B cell (primary cell): ENCODE measurements around the gene DNASE1L2. TPM values are rescaled to one million over a fixed set of nuclear protein-coding genes. Genes with fewer than 3 reads are reported as not detected.

Source experiments
- ATAC-seq: fragments of 200-7000 bp; cut with Tn5 transposase; one replicate; pipeline ENCODE4 v1.10.0; 2021; ENCODE audit warnings: low read depth, mild to moderate bottlenecking, moderate number of reproducible peaks, moderate library complexity
- CTCF ChIA-PET: fragments of 350-600 bp; sonication (Branson Sonifier 250); formaldehyde crosslinking; loops from one replicate; lab custom pipeline; 2021; ENCODE audit warnings: antibody characterized with exemption, inconsistent platforms; lab: Charles Lee
- POLR2A ChIA-PET: fragments of 350-600 bp; sonication (Branson Sonifier 250); formaldehyde crosslinking; loops from one replicate; lab custom pipeline; 2021; ENCODE audit warnings: antibody characterized with exemption; lab: Charles Lee
- DNase-seq: peaks from one replicate; pipeline ENCODE4 v3.0.0; 2013
- H2AFZ ChIP-seq: 2 replicates; pipeline ENCODE4 v1.6.1; 2012; ENCODE audit warnings: mild to moderate bottlenecking, low read depth, low read length; ENCODE audit not compliant: insufficient read depth, poor library complexity, severe bottlenecking
- H3K27ac ChIP-seq, 2 donors: 1 replicate in 1 of 2; 2 replicates in 1 of 2; pipeline ENCODE4 v1.5.1; 2012 to 2013; ENCODE audit warnings: low read length in 2 of 2, mild to moderate bottlenecking in 2 of 2, moderate library complexity in 1 of 2
- H3K27me3 ChIP-seq, 4 experiments: fragments of 200-600 bp in 1 of 4; sonication (generic) in 1 of 4; replicated peaks in 1 of 4; 1 replicate in 2 of 4; 2 replicates in 2 of 4; pipeline versions ENCODE4 v1.6.1 to v1.7.0; 2013 to 2016; ENCODE audit warnings: low read length in 3 of 4, mild to moderate bottlenecking in 2 of 4, mixed read lengths in 1 of 4, moderate library complexity in 1 of 4; ENCODE audit not compliant: insufficient read depth in 4 of 4, control insufficient read depth in 3 of 4; ENCODE audit errors: control extremely low read depth in 1 of 4
- H3K36me3 ChIP-seq, 2 experiments: replicated peaks in 1 of 2; 1 replicate in 1 of 2; 2 replicates in 1 of 2; pipeline versions ENCODE4 v1.6.1 to v1.7.1; 2013; ENCODE audit warnings: low read length in 1 of 2; ENCODE audit not compliant: insufficient read depth in 2 of 2, control insufficient read depth in 1 of 2; ENCODE audit errors: control extremely low read depth in 1 of 2, extremely low read depth in 1 of 2
- H3K4me1 ChIP-seq, 2 donors: fragments of 200-600 bp in 1 of 2; sonication (generic) in 1 of 2; 1 replicate in 1 of 2; 2 replicates in 1 of 2; pipeline versions ENCODE4 v1.5.1 to v1.6.1; 2013 to 2017; ENCODE audit warnings: low read length in 2 of 2; ENCODE audit not compliant: control insufficient read depth in 2 of 2, insufficient read depth in 2 of 2
- H3K4me2 ChIP-seq: replicated peaks from 2 replicates; pipeline ENCODE3; 2012; ENCODE audit warnings: mild to moderate bottlenecking, low read depth, low read length; ENCODE audit not compliant: poor library complexity, severe bottlenecking
- H3K4me3 ChIP-seq, 5 experiments: fragments of 200-600 bp in 1 of 5; sonication (generic) in 1 of 5; 1 replicate in 3 of 5; 2 replicates in 2 of 5; pipeline versions ENCODE4 v1.5.1 to v1.7.0; 2011 to 2016; ENCODE audit warnings: low read length in 4 of 5, mild to moderate bottlenecking in 4 of 5, low read depth in 2 of 5, control low read depth in 1 of 5, moderate library complexity in 1 of 5; ENCODE audit not compliant: insufficient read depth in 1 of 5; ENCODE audit errors: control extremely low read depth in 1 of 5, extremely low read depth in 1 of 5
- H3K79me2 ChIP-seq: fragments of 200-600 bp; sonication (generic); one replicate; pipeline ENCODE4 v1.6.0; 2016; ENCODE audit warnings: low read length; ENCODE audit not compliant: control insufficient read depth, insufficient read depth
- H3K9ac ChIP-seq: fragments of 200-600 bp; sonication (generic); 2 replicates; pipeline ENCODE4 v1.6.1; 2017; ENCODE audit warnings: mild to moderate bottlenecking, low read length, moderate library complexity
- H3K9me3 ChIP-seq, 3 donors: one replicate each; pipeline versions ENCODE4 v1.6.1 to v1.7.1; 2013; ENCODE audit warnings: low read length in 2 of 3; ENCODE audit not compliant: control insufficient read depth in 2 of 3, insufficient read depth in 1 of 3; ENCODE audit errors: control extremely low read depth in 1 of 3
- H4K20me1 ChIP-seq: 2 replicates; pipeline ENCODE4 v1.6.0; 2012; ENCODE audit warnings: mild to moderate bottlenecking, low read length; ENCODE audit not compliant: insufficient read depth, control insufficient read depth, poor library complexity, severe bottlenecking
- H3K27ac Mint-ChIP-seq: one replicate; pipeline ENCODE4 v1.8.0; 2021; ENCODE audit warnings: mixed read lengths
- H3K27me3 Mint-ChIP-seq: one replicate; pipeline ENCODE4 v1.8.0; 2021; ENCODE audit warnings: mixed read lengths
- H3K4me1 Mint-ChIP-seq: one replicate; pipeline ENCODE4 v1.8.0; 2021; ENCODE audit warnings: mixed read lengths
- H3K4me3 Mint-ChIP-seq: one replicate; pipeline ENCODE4 v1.8.0; 2021; ENCODE audit warnings: mixed read lengths
- H3K9me3 Mint-ChIP-seq: one replicate; pipeline ENCODE4 v1.8.0; 2022; ENCODE audit warnings: mixed read lengths; ENCODE audit not compliant: insufficient read depth
- CTCF ChIP-seq: fragments of 200-600 bp; IDR thresholded peaks from one replicate; pipeline ENCODE4 v1.8.0; 2022; ENCODE audit warnings: antibody characterized with exemption, mild to moderate bottlenecking
- EZH2 ChIP-seq: IDR thresholded peaks from 2 replicates; pipeline ENCODE4 v1.6.1; 2012; ENCODE audit warnings: borderline replicate concordance, low read depth, mild to moderate bottlenecking, moderate library complexity, low read length; ENCODE audit not compliant: insufficient read depth, poor library complexity, severe bottlenecking
- WGBS: methylation state at CpG from one replicate; pipeline ENCODE4 v1.1.5; 2013; ENCODE audit warnings: missing lambda C conversion rate; ENCODE audit not compliant: insufficient coverage; 5-methylcytosine and 5-hydroxymethylcytosine counted together
- intact Hi-C: fragments of 100-400 bp; cut with micrococcal nuclease; formaldehyde crosslinking; loops from one replicate; pipeline ENCODE4 v1.10.0; 2022
- polyA plus RNA-seq: library from polyadenylated mRNA; depleted of rRNA; stranded (reverse); fragments of >200 nt; gene quantifications from 2 replicates; pipeline ENCODE4 v1.2.3, GENCODE V29; 2012
- total RNA-seq, 2 donors: library from RNA; stranded (reverse); fragments of 120-200 nt in 1 of 2; gene quantifications; 1 replicate in 1 of 2; 2 replicates in 1 of 2; pipeline versions ENCODE4 v1.2.3 to v1.2.4, GENCODE V29; 2013 to 2022

Gene DNASE1L2
- total and polyA plus RNA-seq, 2 donors (not counting 1 experiment from before 2014, with no cell fraction given) = 1.1 to 1.6 TPM

DNA sequence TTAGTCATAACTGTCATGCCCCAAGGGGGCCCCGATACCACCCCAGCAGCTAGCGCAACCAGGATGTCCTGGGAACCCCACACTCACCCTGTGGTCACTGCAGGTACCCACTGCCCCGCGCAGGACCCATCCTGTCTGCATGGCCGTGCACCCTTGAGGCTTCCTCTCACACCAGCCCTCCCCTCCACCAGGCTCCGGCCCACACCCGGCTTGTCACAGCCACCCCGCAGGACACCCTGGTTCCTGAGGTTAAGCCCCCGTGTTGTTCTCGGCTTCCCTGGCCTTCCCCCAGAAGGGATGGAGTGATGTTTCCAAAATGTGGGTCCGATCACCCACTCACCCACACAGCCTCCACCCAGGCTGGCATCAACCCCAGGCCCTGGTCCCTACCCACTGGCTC, 7.5 kb downstream of the DNASE1L2 start:
- intact Hi-C loops = no loop called here
- no peaks in the 10 kb centered on the region for H3K4me1 ChIP-seq
- POLR2A ChIA-PET = no interaction called here
- H3K9me3 ChIP-seq = no peaks in the 10 kb centered on the region
- H3K79me2 ChIP-seq = peaks cover 12% of the 10 kb centered on the region
- WGBS = 93% methylated on average over 7 of the region's 11 CpGs
- no peak overlapping the region for H3K4me2 ChIP-seq
- no peak overlapping the region for H3K9ac ChIP-seq
- no peak overlapping the region for H3K27ac ChIP-seq
- H3K4me3 ChIP-seq = no peak overlapping the region
- H2AFZ ChIP-seq = no peak overlapping the region
- peaks cover 14% of the 10 kb centered on the region for H4K20me1 ChIP-seq
- Mint-ChIP-seq H3K27me3 (no peaks in the 10 kb centered on the region), H3K27ac (no peak overlapping the region), H3K4me1 (peaks cover 1% of the 10 kb centered on the region), H3K9me3 (no peaks in the 10 kb centered on the region), H3K4me3 (no peak overlapping the region)
- TF ChIP-seq EZH2 (no peak), CTCF (no peak)
- H3K36me3 ChIP-seq = peaks cover 0 to 46% of the 10 kb centered on the region in 2 experiments
- no peaks in the 10 kb centered on the region for H3K27me3 ChIP-seq
- CTCF ChIA-PET = no interaction called here
- no peak for ATAC-seq
- DNase-seq = no peak

DNA sequence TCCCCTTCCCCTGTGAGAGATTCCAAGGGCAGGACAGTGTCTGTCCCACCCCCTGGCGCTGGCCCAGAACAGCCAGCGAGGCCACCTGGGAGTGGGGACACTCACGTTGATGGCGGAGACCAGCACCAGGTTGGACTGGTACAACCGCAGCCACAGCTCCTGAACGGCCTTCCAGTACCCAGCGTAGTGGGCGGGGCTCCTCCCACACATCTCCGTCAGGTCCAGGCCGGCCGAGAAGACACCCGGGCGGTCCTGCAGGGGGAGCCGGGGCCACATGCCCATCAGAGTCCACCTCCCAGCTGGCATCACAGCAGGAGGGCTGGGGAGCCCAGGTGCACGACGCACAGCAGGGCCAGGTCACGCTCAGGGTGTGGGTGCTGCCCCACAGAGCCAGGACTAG, 8.1 kb downstream of the DNASE1L2 start:
- Mint-ChIP-seq H3K4me1 (peaks cover 1% of the 10 kb centered on the region), H3K27ac (no peak overlapping the region), H3K9me3 (no peaks in the 10 kb centered on the region), H3K27me3 (no peaks in the 10 kb centered on the region), H3K4me3 (no peak overlapping the region)
- Histone ChIP-seq H3K9ac (no peak overlapping the region), H3K27me3 (no peaks in the 10 kb centered on the region), H3K36me3 (peaks cover 0 to 46% of the 10 kb centered on the region in 2 experiments), H3K4me2 (no peak overlapping the region), H3K4me1 (no peaks in the 10 kb centered on the region), H3K79me2 (peaks cover 15% of the 10 kb centered on the region), H2AFZ (no peak overlapping the region), H3K9me3 (no peaks in the 10 kb centered on the region), H4K20me1 (peaks cover 14% of the 10 kb centered on the region), H3K4me3 (no peak overlapping the region), H3K27ac (no peak overlapping the region)
- intact Hi-C loops = no loop called here
- TF ChIP-seq EZH2 (no peak), CTCF (no peak)
- POLR2A ChIA-PET = interaction anchor here (0.6 kb wide), 1 partner anchor 251 kb away, joined by 3 read pairs; no protein-coding TSS in a partner anchor
- ATAC-seq (no peak), DNase-seq (no peak)
- CTCF ChIA-PET = no interaction called here
- WGBS = 88% methylated on average over 17 of the region's 17 CpGs
